ENCODE measurements around the gene GRAMD1B. TPM values are rescaled to one million over a fixed set of nuclear protein-coding genes. Genes with fewer than 3 reads are reported as not detected.

GRAMD1B gene
- total and polyA plus RNA-seq, 4 donors: 0.29 to 2.6 (median 1.3) TPM

GRCh38 chr11:123547180-123547579 lies 117.1 kb downstream of the GRAMD1B start:
- DNase-seq (ENCODE audit: low spot score): no peak
- Histone ChIP-seq H3K27me3 (ENCODE audit: control insufficient read depth in 4 of 4, insufficient read depth in 4 of 4, low read length in 3 of 4) (no peaks in the 10 kb centered on the region), H3K9me3 (ENCODE audit: control insufficient read depth in 4 of 4, low read length in 3 of 4) (no peaks in the 10 kb centered on the region), H3K4me1 (ENCODE audit: control insufficient read depth in 4 of 4, insufficient read depth in 4 of 4, low read length in 3 of 4) (no peaks in the 10 kb centered on the region), H3K9ac (ENCODE audit: low read depth in 1 of 2, low read length in 2 of 2) (no peak overlapping the region), H3K36me3 (ENCODE audit: control insufficient read depth in 4 of 4, insufficient read depth in 3 of 4, low read depth in 1 of 4, low read length in 3 of 4) (no peaks in the 10 kb centered on the region), H3K27ac (ENCODE audit: low read depth in 1 of 2, low read length in 2 of 2) (no peak overlapping the region), H3K4me3 (ENCODE audit: low read depth in 1 of 3, low read length in 3 of 3) (no peak overlapping the region)
- TF ChIP-seq HNF4A (conservative IDR thresholded peaks at IDR 0.05) (no peak), FOXA1 (IDR thresholded peaks at IDR 0.05) (no peak), EGR1 (IDR thresholded peaks at IDR 0.05; ENCODE audit: low read depth in 2 of 2) (no peak), RXRA (IDR thresholded peaks at IDR 0.05) (no peak), SP1 (IDR thresholded peaks at IDR 0.05) (no peak), RAD21 (IDR thresholded peaks at IDR 0.05) (no peak), TAF1 (conservative IDR thresholded peaks at IDR 0.05) (no peak), GABPA (IDR thresholded peaks at IDR 0.05 in 1 of 2, conservative IDR thresholded peaks at IDR 0.05 in 1 of 2) (no peak), FOXA2 (IDR thresholded peaks at IDR 0.05) (no peak), YY1 (IDR thresholded peaks at IDR 0.05) (no peak), NR2F2 (IDR thresholded peaks at IDR 0.05) (no peak)
- TF ChIP-seq, protein P1, sequence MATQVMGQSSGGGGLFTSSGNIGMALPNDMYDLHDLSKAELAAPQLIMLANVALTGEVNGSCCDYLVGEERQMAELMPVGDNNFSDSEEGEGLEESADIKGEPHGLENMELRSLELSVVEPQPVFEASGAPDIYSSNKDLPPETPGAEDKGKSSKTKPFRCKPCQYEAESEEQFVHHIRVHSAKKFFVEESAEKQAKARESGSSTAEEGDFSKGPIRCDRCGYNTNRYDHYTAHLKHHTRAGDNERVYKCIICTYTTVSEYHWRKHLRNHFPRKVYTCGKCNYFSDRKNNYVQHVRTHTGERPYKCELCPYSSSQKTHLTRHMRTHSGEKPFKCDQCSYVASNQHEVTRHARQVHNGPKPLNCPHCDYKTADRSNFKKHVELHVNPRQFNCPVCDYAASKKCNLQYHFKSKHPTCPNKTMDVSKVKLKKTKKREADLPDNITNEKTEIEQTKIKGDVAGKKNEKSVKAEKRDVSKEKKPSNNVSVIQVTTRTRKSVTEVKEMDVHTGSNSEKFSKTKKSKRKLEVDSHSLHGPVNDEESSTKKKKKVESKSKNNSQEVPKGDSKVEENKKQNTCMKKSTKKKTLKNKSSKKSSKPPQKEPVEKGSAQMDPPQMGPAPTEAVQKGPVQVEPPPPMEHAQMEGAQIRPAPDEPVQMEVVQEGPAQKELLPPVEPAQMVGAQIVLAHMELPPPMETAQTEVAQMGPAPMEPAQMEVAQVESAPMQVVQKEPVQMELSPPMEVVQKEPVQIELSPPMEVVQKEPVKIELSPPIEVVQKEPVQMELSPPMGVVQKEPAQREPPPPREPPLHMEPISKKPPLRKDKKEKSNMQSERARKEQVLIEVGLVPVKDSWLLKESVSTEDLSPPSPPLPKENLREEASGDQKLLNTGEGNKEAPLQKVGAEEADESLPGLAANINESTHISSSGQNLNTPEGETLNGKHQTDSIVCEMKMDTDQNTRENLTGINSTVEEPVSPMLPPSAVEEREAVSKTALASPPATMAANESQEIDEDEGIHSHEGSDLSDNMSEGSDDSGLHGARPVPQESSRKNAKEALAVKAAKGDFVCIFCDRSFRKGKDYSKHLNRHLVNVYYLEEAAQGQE (IDR thresholded peaks at IDR 0.05): no peak
- TF ChIP-seq, protein P2, sequence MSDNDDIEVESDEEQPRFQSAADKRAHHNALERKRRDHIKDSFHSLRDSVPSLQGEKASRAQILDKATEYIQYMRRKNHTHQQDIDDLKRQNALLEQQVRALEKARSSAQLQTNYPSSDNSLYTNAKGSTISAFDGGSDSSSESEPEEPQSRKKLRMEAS (IDR thresholded peaks at IDR 0.05): no peak
- TF ChIP-seq, protein P3, sequence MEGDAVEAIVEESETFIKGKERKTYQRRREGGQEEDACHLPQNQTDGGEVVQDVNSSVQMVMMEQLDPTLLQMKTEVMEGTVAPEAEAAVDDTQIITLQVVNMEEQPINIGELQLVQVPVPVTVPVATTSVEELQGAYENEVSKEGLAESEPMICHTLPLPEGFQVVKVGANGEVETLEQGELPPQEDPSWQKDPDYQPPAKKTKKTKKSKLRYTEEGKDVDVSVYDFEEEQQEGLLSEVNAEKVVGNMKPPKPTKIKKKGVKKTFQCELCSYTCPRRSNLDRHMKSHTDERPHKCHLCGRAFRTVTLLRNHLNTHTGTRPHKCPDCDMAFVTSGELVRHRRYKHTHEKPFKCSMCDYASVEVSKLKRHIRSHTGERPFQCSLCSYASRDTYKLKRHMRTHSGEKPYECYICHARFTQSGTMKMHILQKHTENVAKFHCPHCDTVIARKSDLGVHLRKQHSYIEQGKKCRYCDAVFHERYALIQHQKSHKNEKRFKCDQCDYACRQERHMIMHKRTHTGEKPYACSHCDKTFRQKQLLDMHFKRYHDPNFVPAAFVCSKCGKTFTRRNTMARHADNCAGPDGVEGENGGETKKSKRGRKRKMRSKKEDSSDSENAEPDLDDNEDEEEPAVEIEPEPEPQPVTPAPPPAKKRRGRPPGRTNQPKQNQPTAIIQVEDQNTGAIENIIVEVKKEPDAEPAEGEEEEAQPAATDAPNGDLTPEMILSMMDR (IDR thresholded peaks at IDR 0.05; ENCODE audit: low read depth, low read length, missing input control): no peak
- TF ChIP-seq, protein P4, sequence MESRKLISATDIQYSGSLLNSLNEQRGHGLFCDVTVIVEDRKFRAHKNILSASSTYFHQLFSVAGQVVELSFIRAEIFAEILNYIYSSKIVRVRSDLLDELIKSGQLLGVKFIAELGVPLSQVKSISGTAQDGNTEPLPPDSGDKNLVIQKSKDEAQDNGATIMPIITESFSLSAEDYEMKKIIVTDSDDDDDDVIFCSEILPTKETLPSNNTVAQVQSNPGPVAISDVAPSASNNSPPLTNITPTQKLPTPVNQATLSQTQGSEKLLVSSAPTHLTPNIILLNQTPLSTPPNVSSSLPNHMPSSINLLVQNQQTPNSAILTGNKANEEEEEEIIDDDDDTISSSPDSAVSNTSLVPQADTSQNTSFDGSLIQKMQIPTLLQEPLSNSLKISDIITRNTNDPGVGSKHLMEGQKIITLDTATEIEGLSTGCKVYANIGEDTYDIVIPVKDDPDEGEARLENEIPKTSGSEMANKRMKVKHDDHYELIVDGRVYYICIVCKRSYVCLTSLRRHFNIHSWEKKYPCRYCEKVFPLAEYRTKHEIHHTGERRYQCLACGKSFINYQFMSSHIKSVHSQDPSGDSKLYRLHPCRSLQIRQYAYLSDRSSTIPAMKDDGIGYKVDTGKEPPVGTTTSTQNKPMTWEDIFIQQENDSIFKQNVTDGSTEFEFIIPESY (IDR thresholded peaks at IDR 0.05): no peak

GRCh38 chr11:123548774-123549173 lies 118.7 kb downstream of the GRAMD1B start:
- no peak overlapping the region for H3K4me3 ChIP-seq (ENCODE audit: low read depth in 1 of 3, low read length in 3 of 3)
- H3K4me1 ChIP-seq (ENCODE audit: control insufficient read depth in 4 of 4, insufficient read depth in 4 of 4, low read length in 3 of 4): no peaks in the 10 kb centered on the region
- DNase-seq (ENCODE audit: low spot score): no peak
- WGBS: 87% methylated on average over 4 of the region's 4 CpGs
- no peak overlapping the region for H3K9ac ChIP-seq (ENCODE audit: low read depth in 1 of 2, low read length in 2 of 2)
- no peaks in the 10 kb centered on the region for H3K36me3 ChIP-seq (ENCODE audit: control insufficient read depth in 4 of 4, insufficient read depth in 3 of 4, low read depth in 1 of 4, low read length in 3 of 4)
- H3K27ac ChIP-seq (ENCODE audit: low read depth in 1 of 2, low read length in 2 of 2): no peak overlapping the region
- no peaks in the 10 kb centered on the region for H3K9me3 ChIP-seq (ENCODE audit: control insufficient read depth in 4 of 4, low read length in 3 of 4)
- H3K27me3 ChIP-seq (ENCODE audit: control insufficient read depth in 4 of 4, insufficient read depth in 4 of 4, low read length in 3 of 4): no peaks in the 10 kb centered on the region
- TF ChIP-seq, protein P1 (IDR thresholded peaks at IDR 0.05): no peak
- no peak for TF ChIP-seq HNF4G (IDR thresholded peaks at IDR 0.05)
- no peak for TF ChIP-seq ATF3 (IDR thresholded peaks at IDR 0.05)
- no peak for TF ChIP-seq NR2F2 (IDR thresholded peaks at IDR 0.05)
- TF ChIP-seq HNF4A (conservative IDR thresholded peaks at IDR 0.05): no peak
- no peak for TF ChIP-seq RXRA (IDR thresholded peaks at IDR 0.05)
- no peak for TF ChIP-seq GABPA (IDR thresholded peaks at IDR 0.05 in 1 of 2, conservative IDR thresholded peaks at IDR 0.05 in 1 of 2)
- no peak for TF ChIP-seq RAD21 (IDR thresholded peaks at IDR 0.05)
- no peak for TF ChIP-seq FOXA2 (IDR thresholded peaks at IDR 0.05)
- TF ChIP-seq, protein P3 (IDR thresholded peaks at IDR 0.05; ENCODE audit: low read depth, low read length, missing input control): no peak

Measured in liver (tissue), 9 donors.